ENCODE data around the gene CPT2. TPM values are rescaled to one million over a fixed set of nuclear protein-coding genes. Genes with fewer than 3 reads are reported as not detected.
A peak's percentile ranks its signal among the peaks of the same experiment; 100 is the strongest.

Gene CPT2
- total and polyA plus RNA-seq, 2 of the 13 experiments (the other 11 are each of a cell fraction or from before 2014, with no cell fraction given), result 12.6 to 14.6 TPM

GRCh38 chr1:53183095-53183990 lies 13.3 kb upstream of the CPT2 start (continued):
- TF ChIP-seq ZSCAN29 (CRISPR knock-in tag; conservative IDR thresholded peaks at IDR 0.05) (peak; percentile 86; the same call in 1 of the 2 replicates), BCL6 (CRISPR knock-in tag; IDR thresholded peaks at IDR 0.05) (peak; percentile 87), NFATC3 (CRISPR knock-in tag; IDR thresholded peaks at IDR 0.05) (no peak), NR3C1 (CRISPR knock-in tag; IDR thresholded peaks at IDR 0.05) (no peak), SP5 (CRISPR knock-in tag; IDR thresholded peaks at IDR 0.05; ENCODE audit: borderline replicate concordance, low read depth) (peak; percentile 97), ZBTB40 (IDR thresholded peaks at IDR 0.05) (peak; percentile 99), ZBTB40 (CRISPR knock-in tag; IDR thresholded peaks at IDR 0.05) (peak; percentile 100), ZNF652 (CRISPR knock-in tag; IDR thresholded peaks at IDR 0.05; ENCODE audit: borderline replicate concordance, low read depth) (no peak), HMGA1 (CRISPR knock-in tag; conservative IDR thresholded peaks at IDR 0.05) (no peak), ZBTB4 (CRISPR knock-in tag; IDR thresholded peaks at IDR 0.05; ENCODE audit: borderline replicate concordance) (no peak), TRIM22 (IDR thresholded peaks at IDR 0.05) (no peak), IRF9 (CRISPR knock-in tag; IDR thresholded peaks at IDR 0.05; ENCODE audit: borderline replicate concordance) (peak; percentile 47), TOE1 (CRISPR knock-in tag; IDR thresholded peaks at IDR 0.05) (no peak), NR2F2 (IDR thresholded peaks at IDR 0.05; ENCODE audit: borderline replicate concordance, low read depth) (peak; percentile 88), NCOA2 (CRISPR knock-in tag; IDR thresholded peaks at IDR 0.05) (peak; percentile 96)
